ENCODE data around the gene LRRC3.

Gene LRRC3

DNA sequence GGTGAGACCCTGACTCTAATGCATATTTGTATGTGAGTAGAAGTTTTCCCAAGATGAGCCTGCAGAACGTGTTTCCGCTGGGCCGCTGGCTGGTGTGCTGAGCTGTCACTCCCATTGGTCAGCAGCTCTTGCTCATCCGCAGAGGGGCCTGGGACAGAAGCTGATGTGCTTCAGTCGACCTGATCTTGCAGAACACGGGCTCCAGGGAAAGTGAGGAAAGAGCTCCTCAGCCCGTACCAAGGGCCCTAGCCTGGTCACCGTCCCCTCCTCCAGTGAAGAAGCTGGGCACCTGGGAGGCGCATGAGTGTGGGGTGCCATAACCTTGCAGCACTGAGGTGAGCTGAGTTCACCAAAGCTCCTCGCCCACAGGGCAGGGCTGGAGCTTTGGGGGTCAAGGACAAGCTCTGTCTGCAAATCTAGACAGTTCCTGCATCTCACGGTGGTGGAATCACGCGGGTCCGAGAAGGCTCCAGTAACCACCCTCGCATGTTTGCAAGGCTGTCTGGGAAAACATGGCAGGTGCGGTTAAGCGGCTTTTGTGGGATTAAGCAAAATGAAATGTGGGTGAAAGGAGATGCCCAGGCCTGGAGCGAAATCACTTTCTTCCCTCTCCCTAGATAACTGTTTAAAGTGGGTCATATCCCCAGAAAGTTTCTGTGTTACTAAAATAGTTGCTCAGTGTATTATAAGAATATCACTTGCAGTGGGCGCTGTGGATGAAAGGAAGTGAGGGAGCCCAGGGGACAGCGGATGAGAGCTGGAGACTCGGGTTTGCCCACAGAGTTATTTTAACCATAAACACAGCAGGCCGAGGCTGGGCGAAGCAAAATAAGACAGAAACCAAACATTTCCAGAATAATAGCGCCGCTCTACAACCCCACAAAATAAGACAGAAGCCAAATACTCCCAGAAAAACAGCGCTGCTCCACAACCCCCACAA lies 33.1 kb upstream of the LRRC3 start:
- TF ChIP-seq ZNF8 (CRISPR knock-in tag; IDR thresholded peaks at IDR 0.05) (no peak), ZNF70 (CRISPR knock-in tag; IDR thresholded peaks at IDR 0.05) (no peak), BACH2 (CRISPR knock-in tag; IDR thresholded peaks at IDR 0.05; ENCODE audit: borderline replicate concordance) (no peak), SNAI2 (CRISPR knock-in tag; IDR thresholded peaks at IDR 0.05) (no peak), ESRRG (CRISPR knock-in tag; IDR thresholded peaks at IDR 0.05) (no peak), ISL1 (CRISPR knock-in tag; IDR thresholded peaks at IDR 0.05) (no peak), TOX (CRISPR knock-in tag; IDR thresholded peaks at IDR 0.05; ENCODE audit: borderline replicate concordance) (no peak), OSR1 (CRISPR knock-in tag; IDR thresholded peaks at IDR 0.05) (no peak), ZC3H10 (CRISPR knock-in tag; IDR thresholded peaks at IDR 0.05) (no peak), CSDC2 (CRISPR knock-in tag; IDR thresholded peaks at IDR 0.05) (no peak), ZNF565 (CRISPR knock-in tag; conservative IDR thresholded peaks at IDR 0.05; ENCODE audit: low read depth) (no peak), ZFP30 (CRISPR knock-in tag; IDR thresholded peaks at IDR 0.05) (no peak), RARB (CRISPR knock-in tag; IDR thresholded peaks at IDR 0.05) (no peak)
- TF ChIP-seq, protein P1, sequence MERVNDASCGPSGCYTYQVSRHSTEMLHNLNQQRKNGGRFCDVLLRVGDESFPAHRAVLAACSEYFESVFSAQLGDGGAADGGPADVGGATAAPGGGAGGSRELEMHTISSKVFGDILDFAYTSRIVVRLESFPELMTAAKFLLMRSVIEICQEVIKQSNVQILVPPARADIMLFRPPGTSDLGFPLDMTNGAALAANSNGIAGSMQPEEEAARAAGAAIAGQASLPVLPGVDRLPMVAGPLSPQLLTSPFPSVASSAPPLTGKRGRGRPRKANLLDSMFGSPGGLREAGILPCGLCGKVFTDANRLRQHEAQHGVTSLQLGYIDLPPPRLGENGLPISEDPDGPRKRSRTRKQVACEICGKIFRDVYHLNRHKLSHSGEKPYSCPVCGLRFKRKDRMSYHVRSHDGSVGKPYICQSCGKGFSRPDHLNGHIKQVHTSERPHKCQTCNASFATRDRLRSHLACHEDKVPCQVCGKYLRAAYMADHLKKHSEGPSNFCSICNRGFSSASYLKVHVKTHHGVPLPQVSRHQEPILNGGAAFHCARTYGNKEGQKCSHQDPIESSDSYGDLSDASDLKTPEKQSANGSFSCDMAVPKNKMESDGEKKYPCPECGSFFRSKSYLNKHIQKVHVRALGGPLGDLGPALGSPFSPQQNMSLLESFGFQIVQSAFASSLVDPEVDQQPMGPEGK (CRISPR knock-in tag; IDR thresholded peaks at IDR 0.05; ENCODE audit: borderline replicate concordance), result no peak
- TF ChIP-seq, protein P2, sequence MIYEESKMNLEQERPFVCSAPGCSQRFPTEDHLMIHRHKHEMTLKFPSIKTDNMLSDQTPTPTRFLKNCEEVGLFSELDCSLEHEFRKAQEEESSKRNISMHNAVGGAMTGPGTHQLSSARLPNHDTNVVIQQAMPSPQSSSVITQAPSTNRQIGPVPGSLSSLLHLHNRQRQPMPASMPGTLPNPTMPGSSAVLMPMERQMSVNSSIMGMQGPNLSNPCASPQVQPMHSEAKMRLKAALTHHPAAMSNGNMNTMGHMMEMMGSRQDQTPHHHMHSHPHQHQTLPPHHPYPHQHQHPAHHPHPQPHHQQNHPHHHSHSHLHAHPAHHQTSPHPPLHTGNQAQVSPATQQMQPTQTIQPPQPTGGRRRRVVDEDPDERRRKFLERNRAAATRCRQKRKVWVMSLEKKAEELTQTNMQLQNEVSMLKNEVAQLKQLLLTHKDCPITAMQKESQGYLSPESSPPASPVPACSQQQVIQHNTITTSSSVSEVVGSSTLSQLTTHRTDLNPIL (CRISPR knock-in tag; IDR thresholded peaks at IDR 0.05; ENCODE audit: low read depth), result no peak
- TF ChIP-seq, protein P3, sequence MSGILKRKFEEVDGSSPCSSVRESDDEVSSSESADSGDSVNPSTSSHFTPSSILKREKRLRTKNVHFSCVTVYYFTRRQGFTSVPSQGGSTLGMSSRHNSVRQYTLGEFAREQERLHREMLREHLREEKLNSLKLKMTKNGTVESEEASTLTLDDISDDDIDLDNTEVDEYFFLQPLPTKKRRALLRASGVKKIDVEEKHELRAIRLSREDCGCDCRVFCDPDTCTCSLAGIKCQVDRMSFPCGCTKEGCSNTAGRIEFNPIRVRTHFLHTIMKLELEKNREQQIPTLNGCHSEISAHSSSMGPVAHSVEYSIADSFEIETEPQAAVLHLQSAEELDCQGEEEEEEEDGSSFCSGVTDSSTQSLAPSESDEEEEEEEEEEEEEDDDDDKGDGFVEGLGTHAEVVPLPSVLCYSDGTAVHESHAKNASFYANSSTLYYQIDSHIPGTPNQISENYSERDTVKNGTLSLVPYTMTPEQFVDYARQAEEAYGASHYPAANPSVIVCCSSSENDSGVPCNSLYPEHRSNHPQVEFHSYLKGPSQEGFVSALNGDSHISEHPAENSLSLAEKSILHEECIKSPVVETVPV (CRISPR knock-in tag; IDR thresholded peaks at IDR 0.05), result no peak
- ATAC-seq, result no peak

DNA sequence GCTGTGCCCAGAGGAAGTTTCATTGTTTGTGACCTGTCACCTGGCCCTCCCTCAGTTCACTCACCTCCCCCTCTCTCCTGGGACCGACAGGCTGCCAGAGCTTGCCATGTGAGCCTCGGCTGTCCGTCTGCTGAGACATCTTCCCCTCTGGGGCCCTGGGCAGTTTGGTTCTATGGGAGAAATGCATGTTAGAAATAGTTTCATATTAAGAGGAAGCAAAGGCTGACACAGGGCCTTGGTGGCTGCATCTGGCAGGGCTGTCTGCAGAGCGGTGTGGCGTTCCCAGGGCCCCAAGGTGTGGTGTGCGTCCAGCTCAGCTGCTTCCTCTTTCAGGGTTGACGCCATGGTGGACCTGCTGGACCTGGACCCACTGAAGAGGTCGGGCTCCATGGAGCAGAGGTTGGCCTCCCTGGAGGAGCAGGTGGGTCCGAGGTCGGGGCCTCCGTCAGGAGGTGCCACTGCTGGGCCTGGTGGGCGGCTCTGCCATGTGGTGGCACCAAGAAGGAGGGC lies 31.9 kb upstream of the LRRC3 start:
- ATAC-seq, result no peak
- TF ChIP-seq, protein P1 (CRISPR knock-in tag; IDR thresholded peaks at IDR 0.05; ENCODE audit: borderline replicate concordance), result no peak
- no peak for TF ChIP-seq ZNF8 (CRISPR knock-in tag; IDR thresholded peaks at IDR 0.05)
- TF ChIP-seq, protein P3 (CRISPR knock-in tag; IDR thresholded peaks at IDR 0.05), result no peak
- no peak for TF ChIP-seq RARB (CRISPR knock-in tag; IDR thresholded peaks at IDR 0.05)
- TF ChIP-seq, protein P4, sequence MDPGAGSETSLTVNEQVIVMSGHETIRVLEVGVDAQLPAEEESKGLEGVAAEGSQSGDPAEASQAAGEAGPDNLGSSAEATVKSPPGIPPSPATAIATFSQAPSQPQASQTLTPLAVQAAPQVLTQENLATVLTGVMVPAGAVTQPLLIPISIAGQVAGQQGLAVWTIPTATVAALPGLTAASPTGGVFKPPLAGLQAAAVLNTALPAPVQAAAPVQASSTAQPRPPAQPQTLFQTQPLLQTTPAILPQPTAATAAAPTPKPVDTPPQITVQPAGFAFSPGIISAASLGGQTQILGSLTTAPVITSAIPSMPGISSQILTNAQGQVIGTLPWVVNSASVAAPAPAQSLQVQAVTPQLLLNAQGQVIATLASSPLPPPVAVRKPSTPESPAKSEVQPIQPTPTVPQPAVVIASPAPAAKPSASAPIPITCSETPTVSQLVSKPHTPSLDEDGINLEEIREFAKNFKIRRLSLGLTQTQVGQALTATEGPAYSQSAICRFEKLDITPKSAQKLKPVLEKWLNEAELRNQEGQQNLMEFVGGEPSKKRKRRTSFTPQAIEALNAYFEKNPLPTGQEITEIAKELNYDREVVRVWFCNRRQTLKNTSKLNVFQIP (CRISPR knock-in tag; IDR thresholded peaks at IDR 0.05; ENCODE audit: borderline replicate concordance, low read depth), result no peak
- no peak for TF ChIP-seq TOX (CRISPR knock-in tag; IDR thresholded peaks at IDR 0.05; ENCODE audit: borderline replicate concordance)
- TF ChIP-seq CSDC2 (CRISPR knock-in tag; IDR thresholded peaks at IDR 0.05), result no peak
- TF ChIP-seq GLIS3 (CRISPR knock-in tag; IDR thresholded peaks at IDR 0.05), result no peak
- no peak for TF ChIP-seq ZNF70 (CRISPR knock-in tag; IDR thresholded peaks at IDR 0.05)
- no peak for TF ChIP-seq OSR1 (CRISPR knock-in tag; IDR thresholded peaks at IDR 0.05)
- TF ChIP-seq, protein P2 (CRISPR knock-in tag; IDR thresholded peaks at IDR 0.05; ENCODE audit: low read depth), result no peak
- TF ChIP-seq ESRRG (CRISPR knock-in tag; IDR thresholded peaks at IDR 0.05), result no peak
- no peak for TF ChIP-seq ZNF565 (CRISPR knock-in tag; conservative IDR thresholded peaks at IDR 0.05; ENCODE audit: low read depth)
- TF ChIP-seq ZFP3 (CRISPR knock-in tag; IDR thresholded peaks at IDR 0.05), result no peak
- TF ChIP-seq, protein P5, sequence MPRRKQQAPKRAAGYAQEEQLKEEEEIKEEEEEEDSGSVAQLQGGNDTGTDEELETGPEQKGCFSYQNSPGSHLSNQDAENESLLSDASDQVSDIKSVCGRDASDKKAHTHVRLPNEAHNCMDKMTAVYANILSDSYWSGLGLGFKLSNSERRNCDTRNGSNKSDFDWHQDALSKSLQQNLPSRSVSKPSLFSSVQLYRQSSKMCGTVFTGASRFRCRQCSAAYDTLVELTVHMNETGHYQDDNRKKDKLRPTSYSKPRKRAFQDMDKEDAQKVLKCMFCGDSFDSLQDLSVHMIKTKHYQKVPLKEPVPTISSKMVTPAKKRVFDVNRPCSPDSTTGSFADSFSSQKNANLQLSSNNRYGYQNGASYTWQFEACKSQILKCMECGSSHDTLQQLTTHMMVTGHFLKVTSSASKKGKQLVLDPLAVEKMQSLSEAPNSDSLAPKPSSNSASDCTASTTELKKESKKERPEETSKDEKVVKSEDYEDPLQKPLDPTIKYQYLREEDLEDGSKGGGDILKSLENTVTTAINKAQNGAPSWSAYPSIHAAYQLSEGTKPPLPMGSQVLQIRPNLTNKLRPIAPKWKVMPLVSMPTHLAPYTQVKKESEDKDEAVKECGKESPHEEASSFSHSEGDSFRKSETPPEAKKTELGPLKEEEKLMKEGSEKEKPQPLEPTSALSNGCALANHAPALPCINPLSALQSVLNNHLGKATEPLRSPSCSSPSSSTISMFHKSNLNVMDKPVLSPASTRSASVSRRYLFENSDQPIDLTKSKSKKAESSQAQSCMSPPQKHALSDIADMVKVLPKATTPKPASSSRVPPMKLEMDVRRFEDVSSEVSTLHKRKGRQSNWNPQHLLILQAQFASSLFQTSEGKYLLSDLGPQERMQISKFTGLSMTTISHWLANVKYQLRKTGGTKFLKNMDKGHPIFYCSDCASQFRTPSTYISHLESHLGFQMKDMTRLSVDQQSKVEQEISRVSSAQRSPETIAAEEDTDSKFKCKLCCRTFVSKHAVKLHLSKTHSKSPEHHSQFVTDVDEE (CRISPR knock-in tag; IDR thresholded peaks at IDR 0.05), result no peak
- TF ChIP-seq ARNTL (CRISPR knock-in tag; IDR thresholded peaks at IDR 0.05; ENCODE audit: borderline replicate concordance, low read depth), result no peak
- TF ChIP-seq SNAI2 (CRISPR knock-in tag; IDR thresholded peaks at IDR 0.05), result no peak
- TF ChIP-seq PPARA (CRISPR knock-in tag; IDR thresholded peaks at IDR 0.05; ENCODE audit: borderline replicate concordance), result no peak
- no peak for TF ChIP-seq TCF4 (CRISPR knock-in tag; IDR thresholded peaks at IDR 0.05; ENCODE audit: borderline replicate concordance)
